Forelimb muscle (tissue), 1 donor: ENCODE results near the gene CCDC152. TPM values are rescaled to one million over a fixed set of nuclear protein-coding genes. Genes with fewer than 3 reads are reported as not detected.

Source experiments
- DNase-seq: peaks from one replicate; pipeline ENCODE4 v3.0.0-alpha.2; 2013; ENCODE audit warnings: low read depth
- polyA plus RNA-seq: library from polyadenylated mRNA; unstranded; fragments of 120-200 nt; gene quantifications from one replicate; pipeline ENCODE4 v1.2.1, GENCODE V29; 2013; ENCODE audit not compliant: insufficient read length

Gene CCDC152
- polyA plus RNA-seq, 1 donor = 3.6 TPM

DNA sequence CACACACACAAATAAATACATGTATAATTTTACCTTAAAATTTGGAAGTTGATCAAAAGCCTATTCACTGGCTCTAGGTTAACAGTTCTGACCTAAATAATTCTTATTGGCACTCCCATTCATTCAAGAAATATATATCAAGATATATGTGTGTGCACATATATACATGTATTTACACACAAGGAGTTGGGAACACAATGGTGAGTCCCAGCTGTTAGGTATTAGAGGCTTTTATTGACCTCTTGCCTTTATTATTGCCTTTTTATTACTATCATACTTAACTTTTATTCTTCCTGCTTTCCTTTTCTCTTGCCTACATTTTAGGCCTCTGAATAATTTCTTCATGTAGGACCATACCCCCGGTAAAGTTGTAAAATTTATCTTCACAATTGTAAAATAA is 25.0 kb downstream of the CCDC152 start:
- no peak for DNase-seq

GRCh38 chr5:42784132-42784531 is 27.5 kb downstream of the CCDC152 start:
- DNase-seq = no peak

GRCh38 chr5:42785756-42786155 is 29.1 kb downstream of the CCDC152 start:
- no peak for DNase-seq

GRCh38 chr5:42787073-42787472 is 30.5 kb downstream of the CCDC152 start:
- no peak for DNase-seq

DNA sequence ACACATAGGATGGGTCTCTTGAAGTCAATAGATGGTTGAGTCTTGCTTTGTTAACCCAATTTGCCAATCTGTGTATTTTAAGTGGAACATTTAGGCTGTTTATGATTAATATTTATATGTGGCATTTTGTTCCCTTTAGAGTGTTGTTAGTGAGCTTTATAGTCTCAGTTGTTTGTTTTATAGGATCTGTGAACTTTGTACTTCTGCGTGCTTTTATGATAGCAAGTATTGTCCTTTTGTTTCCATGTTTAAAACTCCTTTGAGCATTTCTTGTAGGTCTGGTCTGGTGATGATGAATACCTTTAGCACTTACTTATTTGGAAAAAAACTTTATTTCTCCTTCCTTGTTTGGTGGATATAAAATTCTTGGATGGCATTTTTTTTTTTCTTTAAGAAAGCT is 31.2 kb downstream of the CCDC152 start:
- no peak for DNase-seq

DNA sequence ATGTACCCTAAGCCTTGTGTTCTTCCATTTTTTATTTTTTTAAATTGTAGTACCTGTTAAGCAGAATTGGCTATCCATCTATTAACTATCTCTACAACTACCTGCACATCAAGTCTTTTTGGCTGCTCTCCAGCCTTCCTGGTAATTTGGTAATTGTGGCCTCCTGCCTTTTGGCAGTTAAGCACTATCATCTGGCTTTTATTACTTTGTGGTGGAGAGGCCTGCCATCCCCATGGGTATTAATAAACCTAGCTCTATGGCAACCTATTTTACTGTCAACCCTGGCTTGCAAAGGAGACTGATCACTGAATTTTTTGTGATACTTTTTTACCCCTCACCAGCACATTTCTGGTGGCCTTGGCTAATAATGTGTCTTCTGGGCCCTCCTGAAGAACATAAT is 34.5 kb downstream of the CCDC152 start:
- no peak for DNase-seq

DNA sequence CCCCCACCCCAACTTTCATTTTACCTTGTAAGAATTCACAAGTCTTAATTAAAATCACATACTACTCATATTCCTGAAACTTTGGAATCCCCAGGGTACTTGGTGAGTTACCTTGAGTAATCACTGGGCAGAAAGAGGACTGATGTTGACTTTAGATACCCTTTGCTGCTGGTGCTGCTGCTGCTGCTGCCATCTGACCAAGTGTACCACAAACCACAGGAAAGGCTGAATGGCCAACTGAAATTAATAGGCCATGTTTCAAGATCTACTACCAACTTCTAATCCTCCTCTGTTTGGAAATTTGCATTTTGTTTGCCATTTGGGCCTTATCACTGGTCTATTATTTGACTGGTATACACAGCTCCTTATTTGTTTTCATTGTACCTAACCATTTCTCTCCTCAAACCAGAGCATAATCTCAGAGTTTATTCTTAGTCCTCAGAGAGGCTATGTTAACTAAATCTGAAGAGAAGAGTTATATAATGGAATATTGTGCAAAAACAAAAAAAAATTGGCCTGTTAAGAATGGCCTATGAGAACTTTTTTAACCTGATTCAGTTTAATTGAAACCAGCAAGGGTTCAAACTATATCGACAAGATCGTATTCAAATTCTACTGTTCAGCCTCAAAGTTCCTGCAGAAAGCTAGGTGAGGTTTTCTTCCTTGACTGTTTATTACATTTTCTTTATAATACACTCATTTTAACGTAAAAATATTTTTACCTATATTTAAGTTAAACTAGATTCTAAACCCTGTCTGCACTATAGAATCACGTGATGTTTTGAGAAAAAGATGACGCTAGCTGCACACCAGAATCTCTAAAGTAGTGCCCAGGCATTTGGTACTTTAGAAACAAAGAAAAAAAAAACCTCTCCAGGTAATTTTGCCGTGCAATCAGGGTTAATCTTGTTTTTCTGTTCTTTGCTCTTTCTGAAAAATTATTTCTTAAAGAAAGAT is 41.9 kb downstream of the CCDC152 start:
- DNase-seq = no peak

DNA sequence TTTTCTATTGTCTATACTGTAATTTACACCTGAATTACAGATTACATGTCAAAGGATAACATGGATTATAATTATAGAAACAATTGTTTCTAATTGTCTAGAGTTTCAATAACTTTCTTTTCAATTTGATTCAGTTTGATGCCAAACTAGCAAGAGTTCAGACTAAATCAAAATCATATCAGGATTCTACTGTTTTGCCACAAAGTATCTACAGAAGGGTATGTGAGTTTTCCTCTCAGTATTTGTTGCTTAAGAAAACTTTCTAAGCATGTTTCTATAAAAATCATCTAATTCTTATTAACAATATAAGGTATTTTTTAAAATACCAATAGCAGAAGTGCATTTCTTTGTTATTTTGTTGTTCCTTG is 42.6 kb downstream of the CCDC152 start:
- no peak for DNase-seq

GRCh38 chr5:42799668-42800114 is 43.1 kb downstream of the CCDC152 start:
- no peak for DNase-seq

DNA sequence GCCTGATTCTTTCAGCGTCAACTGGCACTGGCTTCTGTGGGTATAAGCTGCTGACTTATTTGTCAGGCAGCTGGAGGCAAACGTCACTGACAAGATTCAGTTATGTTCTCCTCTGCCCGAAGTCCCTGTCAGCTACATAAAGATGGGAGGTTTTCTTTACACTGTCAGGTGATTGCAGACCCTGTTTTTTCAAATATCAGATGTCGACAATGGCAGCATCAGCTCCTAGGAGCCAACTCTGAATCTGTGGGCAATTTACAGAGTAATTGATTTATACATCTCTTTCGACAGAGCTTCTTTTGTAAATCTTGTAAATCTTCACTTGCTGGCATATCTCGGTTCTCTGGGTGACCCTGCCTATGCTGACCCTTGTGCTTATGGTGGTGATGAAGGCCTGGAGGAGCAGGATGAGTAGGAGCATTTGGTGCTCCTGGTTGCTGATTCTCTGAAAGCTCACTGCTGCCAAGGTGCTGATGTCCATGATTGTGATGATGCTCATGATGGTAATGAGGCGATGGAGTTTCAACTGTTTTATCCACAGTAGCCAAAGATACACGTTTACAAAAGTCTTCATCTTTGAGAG is 44.2 kb downstream of the CCDC152 start:
- DNase-seq = no peak

DNA sequence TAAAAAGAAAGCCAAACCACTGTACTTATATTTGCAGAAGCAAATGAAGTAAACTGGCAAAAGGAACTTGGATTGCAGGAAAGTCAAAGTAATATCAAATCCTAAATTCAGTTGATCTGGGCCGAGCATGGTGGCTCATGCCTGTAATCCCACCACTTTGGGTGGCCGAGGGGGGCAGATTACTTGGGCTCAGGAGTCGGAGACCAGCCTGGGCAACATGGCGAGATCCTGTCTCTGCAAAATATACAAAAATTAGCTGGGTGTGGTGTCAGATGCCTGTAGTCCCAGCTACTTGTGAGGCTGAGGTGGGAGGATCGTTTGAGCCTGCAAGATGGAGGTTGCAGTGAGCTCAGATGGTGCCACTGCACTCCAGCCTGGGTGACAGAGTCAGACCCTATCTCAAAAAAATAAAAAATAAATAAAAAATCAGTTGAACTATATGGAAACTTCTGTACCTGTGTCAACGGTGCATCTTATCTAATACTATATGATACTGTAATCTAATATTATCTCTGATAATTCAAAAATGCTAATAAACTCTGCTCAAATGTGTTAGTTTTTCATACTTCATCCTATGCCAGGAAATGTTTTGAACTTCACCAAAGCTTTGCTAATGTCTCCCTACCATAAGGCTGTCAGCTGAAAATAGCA is 45.0 kb downstream of the CCDC152 start:
- DNase-seq = no peak

GRCh38 chr5:42804717-42805339 is 48.2 kb downstream of the CCDC152 start:
- no peak for DNase-seq

GRCh38 chr5:42806004-42806700 is 49.5 kb downstream of the CCDC152 start:
- DNase-seq = no peak

- no peak for DNase-seq
Measured at GRCh38 chr5:42806701-42807262, 50.2 kb downstream of the CCDC152 start.

GRCh38 chr5:42807722-42808447 is 51.3 kb downstream of the CCDC152 start:
- DNase-seq = no peak

DNA sequence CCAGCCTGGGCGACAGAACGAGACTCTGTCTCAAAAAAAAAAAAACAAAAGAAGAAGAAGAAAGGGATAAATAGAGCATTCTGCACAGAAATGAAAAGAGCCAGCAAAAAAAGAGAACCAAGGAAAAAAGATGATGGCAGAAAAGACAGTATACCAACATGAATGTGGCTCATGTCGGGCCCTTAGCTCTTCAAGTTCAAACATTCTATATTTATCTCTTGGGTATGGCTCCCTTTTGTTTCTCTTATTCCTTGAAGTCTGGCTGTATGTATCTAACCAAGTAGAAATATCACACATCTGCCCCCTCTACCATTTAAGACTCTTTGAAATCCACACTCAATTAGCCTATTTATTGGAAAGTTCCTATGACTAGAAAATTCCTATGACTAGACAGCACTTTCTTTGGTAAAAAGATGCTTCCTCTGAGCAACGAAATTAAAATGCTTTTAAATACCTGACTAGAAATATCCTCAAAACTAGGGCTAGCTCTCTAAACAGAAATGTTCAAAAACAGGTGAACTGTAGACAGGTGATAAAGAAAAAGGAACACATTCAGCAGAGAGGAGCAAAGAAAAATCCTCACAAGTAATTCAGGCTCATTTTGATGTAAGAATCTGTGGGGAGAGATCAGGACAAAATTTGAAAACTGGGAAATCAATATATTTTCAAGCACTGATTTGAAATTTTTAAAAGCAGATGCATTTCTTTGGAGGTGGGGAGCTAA is 52.4 kb downstream of the CCDC152 start:
- no peak for DNase-seq

GRCh38 chr5:42810834-42811590 is 54.4 kb downstream of the CCDC152 start:
- DNase-seq = no peak

DNA sequence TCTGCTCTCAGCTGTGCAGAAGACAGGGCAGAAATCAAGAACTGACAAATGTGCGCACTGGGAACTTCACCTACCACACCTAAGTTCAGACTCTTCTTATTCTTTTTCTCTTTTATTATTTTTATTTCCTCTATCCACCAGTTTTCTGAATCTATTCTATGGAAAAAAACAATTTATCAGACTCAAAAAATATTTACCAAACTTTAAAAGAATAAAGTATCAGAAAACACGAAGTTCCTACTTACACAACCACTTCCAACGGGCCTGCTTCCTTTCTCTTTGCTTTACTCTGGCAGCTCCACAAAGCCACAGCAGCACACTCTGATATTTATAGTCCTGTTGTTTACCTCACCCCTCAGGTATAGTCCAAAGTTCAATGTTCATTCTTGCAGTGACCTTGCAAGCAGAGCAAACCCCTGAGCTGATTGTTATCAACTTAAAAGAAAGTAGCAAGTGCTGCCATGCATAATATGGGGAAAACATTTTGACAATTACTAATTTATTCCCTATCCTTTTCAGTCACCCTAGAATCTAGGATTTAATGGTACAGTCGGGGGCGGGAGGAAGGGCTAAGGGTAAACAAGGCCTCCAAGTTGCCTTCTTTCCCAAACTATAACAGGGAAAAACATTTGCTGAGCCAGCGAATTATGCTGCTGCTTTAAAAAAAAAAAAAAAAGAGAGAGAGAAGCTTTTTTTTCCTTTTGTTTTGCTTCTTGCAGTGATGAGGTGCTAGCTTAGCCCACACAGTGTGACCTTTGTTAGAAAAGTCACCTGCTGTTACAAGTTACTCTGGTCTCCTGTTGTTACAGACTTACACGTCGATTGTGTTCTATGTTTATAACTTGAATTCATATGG is 55.2 kb downstream of the CCDC152 start, which contains the start of gene SELENOP:
TSS of gene SELENOP (minus strand) at position 302 of the 856 bp plus-strand sequence. CDS start 3,539 bp downstream, outside the sequence.
- DNase-seq = peak; percentile 76
